ENCODE measurements around the gene NOS1.

NOS1 gene

GRCh38 chr12:117343849-117344248 is 17.6 kb downstream of the NOS1 start:
- no peak for DNase-seq (ENCODE audit: low read depth)
- TF ChIP-seq CTCF (conservative IDR thresholded peaks at IDR 0.05; ENCODE audit: low read depth, low read length), result no peak
- no peak overlapping the region for H3K4me3 ChIP-seq (ENCODE audit: low read length)

- no peak for DNase-seq (ENCODE audit: low read depth)
- H3K4me3 ChIP-seq (ENCODE audit: low read length), result no peak overlapping the region
- TF ChIP-seq CTCF (conservative IDR thresholded peaks at IDR 0.05; ENCODE audit: low read depth, low read length), result no peak
These were observed 18.1 kb downstream of the NOS1 start for GRCh38 chr12:117343296-117343695.

- DNase-seq (ENCODE audit: low read depth), result no peak
- TF ChIP-seq CTCF (conservative IDR thresholded peaks at IDR 0.05; ENCODE audit: low read depth, low read length), result no peak
These were observed 18.7 kb downstream of the NOS1 start for GRCh38 chr12:117342682-117343081.

GRCh38 chr12:117342247-117342646 is 19.2 kb downstream of the NOS1 start:
- no peak overlapping the region for H3K4me3 ChIP-seq (ENCODE audit: low read length)
- TF ChIP-seq CTCF (conservative IDR thresholded peaks at IDR 0.05; ENCODE audit: low read depth, low read length), result no peak
- DNase-seq (ENCODE audit: low read depth), result no peak

More at GRCh38 chr12:117342682-117343081, 18.7 kb downstream of the NOS1 start:
- H3K4me3 ChIP-seq (ENCODE audit: low read length), result no peak overlapping the region

GRCh38 chr12:117339104-117339503 is 22.3 kb downstream of the NOS1 start:
- no peak overlapping the region for H3K4me3 ChIP-seq (ENCODE audit: low read length)
- no peak for DNase-seq (ENCODE audit: low read depth)
- TF ChIP-seq CTCF (conservative IDR thresholded peaks at IDR 0.05; ENCODE audit: low read depth, low read length), result no peak

- TF ChIP-seq CTCF (conservative IDR thresholded peaks at IDR 0.05; ENCODE audit: low read depth, low read length), result no peak
- DNase-seq (ENCODE audit: low read depth), result no peak
- no peak overlapping the region for H3K4me3 ChIP-seq (ENCODE audit: low read length)
These were observed 26.4 kb downstream of the NOS1 start for GRCh38 chr12:117334855-117335587.

GRCh38 chr12:117334051-117334450 is 27.4 kb downstream of the NOS1 start:
- DNase-seq (ENCODE audit: low read depth), result no peak
- TF ChIP-seq CTCF (conservative IDR thresholded peaks at IDR 0.05; ENCODE audit: low read depth, low read length), result no peak
- H3K4me3 ChIP-seq (ENCODE audit: low read length), result no peak overlapping the region

All from retinal pigment epithelial cell (primary cell).